Measurements from ENCODE around the gene PLAU. TPM values are rescaled to one million over a fixed set of nuclear protein-coding genes. Genes with fewer than 3 reads are reported as not detected.

The PLAU gene
- total and polyA plus RNA-seq, 9 of the 15 experiments (the other 6 are each of a cell fraction or from before 2014, with no cell fraction given), result 2.1 to 16.9 (median 3.3) TPM

DNA sequence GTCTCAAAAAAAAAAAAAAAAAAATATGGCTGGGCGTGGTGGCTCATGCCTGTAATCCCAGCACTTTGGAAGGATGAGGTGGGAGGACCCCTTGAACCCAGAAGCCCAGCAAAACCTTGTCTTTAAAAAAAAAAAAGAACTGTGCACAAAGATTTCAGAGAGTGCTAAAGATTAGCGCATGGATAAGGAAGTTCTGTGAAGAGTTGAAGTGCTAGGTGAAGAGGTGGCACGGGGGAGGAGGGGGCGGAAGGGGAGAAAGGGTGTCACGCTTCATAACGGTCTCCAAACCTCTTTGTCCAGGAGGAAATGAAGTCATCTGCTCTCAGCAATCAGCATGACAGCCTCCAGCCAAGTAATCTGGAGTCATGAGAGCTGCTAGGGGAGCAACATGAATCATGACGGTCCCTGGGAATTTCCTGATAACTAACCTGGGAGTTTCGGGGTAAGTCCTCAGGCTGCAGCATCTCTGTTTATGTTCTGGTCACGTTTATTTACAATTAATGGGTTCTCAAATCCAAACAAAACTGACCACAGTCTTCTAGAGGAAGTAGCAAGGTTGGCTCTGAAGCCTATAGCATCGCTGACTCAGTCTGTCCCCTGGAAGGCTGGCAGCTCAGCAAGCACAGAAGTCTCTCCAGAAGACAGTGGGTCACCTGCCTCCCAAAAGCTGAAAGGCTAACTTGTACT is 1.9 kb upstream of the PLAU start:
- no peaks in the 10 kb centered on the region; a peak in 1 of 5 replicates for H3K27me3 ChIP-seq (ENCODE audit: control insufficient read depth in 2 of 2, insufficient read depth in 2 of 2, low read length in 2 of 2)
- peak overlapping the region; percentile 61 for H2AFZ ChIP-seq (ENCODE audit: low read depth, low read length)
- no peak overlapping the region for H3K4me3 ChIP-seq
- intact Hi-C loops (cut with micrococcal nuclease), result loop anchor here (1.0 kb wide), 1 partner anchor 21 kb away; no protein-coding TSS in a partner anchor
- CTCF ChIA-PET (ENCODE audit: low intra/inter-chr PET ratio), result no interaction called here
- H4K20me1 ChIP-seq (replicated peaks; ENCODE audit: control insufficient read depth, insufficient read depth, low read length), result no peaks in the 10 kb centered on the region
- H3K36me3 ChIP-seq (ENCODE audit: control insufficient read depth, insufficient read depth, low read length), result no peaks in the 10 kb centered on the region
- H3K9ac ChIP-seq (ENCODE audit: insufficient read depth in 1 of 2, low read depth in 2 of 2, low read length in 2 of 2), result peak overlapping the region in 1 of 2 experiments; percentile 28; a peak in 1 of 4 replicates
- no peaks in the 10 kb centered on the region for H3K9me1 ChIP-seq (ENCODE audit: control insufficient read depth, insufficient read depth, low read length)
- POLR2A ChIA-PET, result interaction anchor here (0.8 to 1.9 kb wide), 3 partner anchors 10 to 90 kb away, joined by 3 to 9 read pairs (median 7); no protein-coding TSS in a partner anchor
- no peaks in the 10 kb centered on the region for H3K79me2 ChIP-seq (ENCODE audit: control insufficient read depth, insufficient read depth, low read length)
- peak; percentile 49 to 91 (median 65) for DNase-seq (ENCODE audit: extremely low read depth in 1 of 4, low spot score in 3 of 4)
- H3K4me2 ChIP-seq (ENCODE audit: insufficient read depth, low read length), result 0 out of 2 replicates have a peak overlapping the region, but pooled peaks have one; percentile 26
- no peaks in the 10 kb centered on the region for H3K9me3 ChIP-seq (replicated peaks; ENCODE audit: control insufficient read depth, insufficient read depth, low read depth, low read length)
- FAIRE-seq, result peak; percentile 85
- BruUV-seq (replicated peaks), result no TSS peak
- H3K4me1 ChIP-seq (replicated peaks in 1 of 2; ENCODE audit: control insufficient read depth in 2 of 2, insufficient read depth in 2 of 2, low read length in 2 of 2), result peaks cover 25 to 38% of the 10 kb centered on the region in 2 experiments
- 4% methylated on average over 8 of the region's 10 CpGs for WGBS (ENCODE audit: insufficient coverage, low coverage, missing lambda C conversion rate)
- in situ Hi-C loops (cut with MboI), result no loop called here
- H3K27ac ChIP-seq (ENCODE audit: extremely low read depth, low read depth, low read length), result peak overlapping the region; percentile 56; the same call in 1 of the 3 replicates
- ATAC-seq, result peak; percentile 66
- peak in 1 of 2 experiments; percentile 38; a peak in 2 of 4 replicates for TF ChIP-seq FOXK2 (conservative IDR thresholded peaks at IDR 0.05 in 1 of 2, IDR thresholded peaks at IDR 0.05 in 1 of 2; ENCODE audit: low read depth in 2 of 2)
- TF ChIP-seq HLTF (IDR thresholded peaks at IDR 0.05), result no peak
- TF ChIP-seq TEAD2 (tag; IDR thresholded peaks at IDR 0.05), result no peak
- TF ChIP-seq ARNT (IDR thresholded peaks at IDR 0.05), result peak; percentile 40 to 79; a peak in 3 of 4 replicates
- TF ChIP-seq, protein P1, sequence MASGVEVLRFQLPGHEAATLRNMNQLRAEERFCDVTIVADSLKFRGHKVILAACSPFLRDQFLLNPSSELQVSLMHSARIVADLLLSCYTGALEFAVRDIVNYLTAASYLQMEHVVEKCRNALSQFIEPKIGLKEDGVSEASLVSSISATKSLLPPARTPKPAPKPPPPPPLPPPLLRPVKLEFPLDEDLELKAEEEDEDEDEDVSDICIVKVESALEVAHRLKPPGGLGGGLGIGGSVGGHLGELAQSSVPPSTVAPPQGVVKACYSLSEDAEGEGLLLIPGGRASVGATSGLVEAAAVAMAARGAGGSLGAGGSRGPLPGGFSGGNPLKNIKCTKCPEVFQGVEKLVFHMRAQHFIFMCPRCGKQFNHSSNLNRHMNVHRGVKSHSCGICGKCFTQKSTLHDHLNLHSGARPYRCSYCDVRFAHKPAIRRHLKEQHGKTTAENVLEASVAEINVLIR (CRISPR knock-in tag; IDR thresholded peaks at IDR 0.05), result no peak
- no peak for TF ChIP-seq MAFF (IDR thresholded peaks at IDR 0.05; ENCODE audit: low read length)
- TF ChIP-seq, protein P2, sequence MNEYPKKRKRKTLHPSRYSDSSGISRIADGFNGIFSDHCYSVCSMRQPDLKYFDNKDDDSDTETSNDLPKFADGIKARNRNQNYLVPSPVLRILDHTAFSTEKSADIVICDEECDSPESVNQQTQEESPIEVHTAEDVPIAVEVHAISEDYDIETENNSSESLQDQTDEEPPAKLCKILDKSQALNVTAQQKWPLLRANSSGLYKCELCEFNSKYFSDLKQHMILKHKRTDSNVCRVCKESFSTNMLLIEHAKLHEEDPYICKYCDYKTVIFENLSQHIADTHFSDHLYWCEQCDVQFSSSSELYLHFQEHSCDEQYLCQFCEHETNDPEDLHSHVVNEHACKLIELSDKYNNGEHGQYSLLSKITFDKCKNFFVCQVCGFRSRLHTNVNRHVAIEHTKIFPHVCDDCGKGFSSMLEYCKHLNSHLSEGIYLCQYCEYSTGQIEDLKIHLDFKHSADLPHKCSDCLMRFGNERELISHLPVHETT (CRISPR knock-in tag; conservative IDR thresholded peaks at IDR 0.05 in 1 of 2, IDR thresholded peaks at IDR 0.05 in 1 of 2), result peak in 1 of 2 experiments; percentile 65; a peak in 1 of 4 replicates
- TF ChIP-seq EZH2 (IDR thresholded peaks at IDR 0.05; ENCODE audit: borderline replicate concordance, low read depth, low read length), result no peak
- peak; percentile 15; the same call in 1 of the 2 replicates for TF ChIP-seq CBX1 (IDR thresholded peaks at IDR 0.05; ENCODE audit: low read depth)
- TF ChIP-seq FOS (IDR thresholded peaks at IDR 0.05; ENCODE audit: extremely low read depth, insufficient read length), result no peak
- TF ChIP-seq TAF7 (tag; IDR thresholded peaks at IDR 0.05), result no peak
- no peak for TF ChIP-seq POU5F1 (IDR thresholded peaks at IDR 0.05; ENCODE audit: borderline replicate concordance, low read depth, low read length, partially characterized antibody)
- no peak for TF ChIP-seq KLF13 (tag; IDR thresholded peaks at IDR 0.05; ENCODE audit: borderline replicate concordance, low read depth)
- 0 out of 2 replicates have a peak, but pooled peaks have one; percentile 28 for TF ChIP-seq BACH1 (tag; IDR thresholded peaks at IDR 0.05)
- no peak for TF ChIP-seq SREBF2 (CRISPR knock-in tag; IDR thresholded peaks at IDR 0.05)
- TF ChIP-seq, protein P3, sequence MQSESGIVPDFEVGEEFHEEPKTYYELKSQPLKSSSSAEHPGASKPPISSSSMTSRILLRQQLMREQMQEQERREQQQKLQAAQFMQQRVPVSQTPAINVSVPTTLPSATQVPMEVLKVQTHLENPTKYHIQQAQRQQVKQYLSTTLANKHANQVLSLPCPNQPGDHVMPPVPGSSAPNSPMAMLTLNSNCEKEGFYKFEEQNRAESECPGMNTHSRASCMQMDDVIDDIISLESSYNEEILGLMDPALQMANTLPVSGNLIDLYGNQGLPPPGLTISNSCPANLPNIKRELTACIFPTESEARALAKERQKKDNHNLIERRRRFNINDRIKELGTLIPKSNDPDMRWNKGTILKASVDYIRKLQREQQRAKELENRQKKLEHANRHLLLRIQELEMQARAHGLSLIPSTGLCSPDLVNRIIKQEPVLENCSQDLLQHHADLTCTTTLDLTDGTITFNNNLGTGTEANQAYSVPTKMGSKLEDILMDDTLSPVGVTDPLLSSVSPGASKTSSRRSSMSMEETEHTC (IDR thresholded peaks at IDR 0.05), result peak; percentile 80; the same call in 1 of the 2 replicates
- TF ChIP-seq SMAD4 (CRISPR knock-in tag; conservative IDR thresholded peaks at IDR 0.05), result peak; percentile 63; the same call in 1 of the 2 replicates
- peak; percentile 90; the same call in 1 of the 2 replicates for TF ChIP-seq HDAC2 (IDR thresholded peaks at IDR 0.05)

All from K562 (cell line).